Left forelimb (tissue), 1 donor: ENCODE measurements around the gene ETV6.

Experiments
- DNase-seq: peaks from one replicate; pipeline ENCODE4 v3.0.0-alpha.2; 2018; ENCODE audit warnings: low spot score

The ETV6 gene

DNA sequence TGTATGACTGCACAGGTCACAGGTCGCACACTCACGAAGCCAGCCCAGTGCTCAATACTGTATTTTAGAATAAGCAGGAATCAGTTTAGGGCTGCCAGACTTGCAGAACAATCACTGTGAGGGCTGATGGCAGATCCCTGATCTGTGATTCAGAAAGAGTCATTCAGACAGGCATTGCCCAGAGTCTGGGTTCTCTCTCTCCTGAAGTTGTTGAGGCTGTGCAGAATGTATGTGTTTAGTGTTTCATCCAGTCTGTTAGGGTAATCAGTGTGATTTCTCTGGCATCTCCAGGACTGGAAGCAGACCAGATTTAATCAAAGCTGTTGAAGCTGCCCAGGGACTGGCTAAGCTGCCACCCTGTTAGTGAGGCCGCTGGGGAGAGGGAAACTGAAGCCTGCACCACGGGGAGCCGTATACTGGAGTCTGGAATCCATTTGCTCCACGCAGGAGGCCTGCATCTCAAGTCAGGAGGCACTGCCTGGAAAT, 69.3 kb downstream of the ETV6 start:
- DNase-seq: no peak

GRCh38 chr12:11719678-11720099, 70.2 kb downstream of the ETV6 start:
- DNase-seq: no peak

GRCh38 chr12:11722071-11722470, 72.6 kb downstream of the ETV6 start:
- no peak for DNase-seq

DNA sequence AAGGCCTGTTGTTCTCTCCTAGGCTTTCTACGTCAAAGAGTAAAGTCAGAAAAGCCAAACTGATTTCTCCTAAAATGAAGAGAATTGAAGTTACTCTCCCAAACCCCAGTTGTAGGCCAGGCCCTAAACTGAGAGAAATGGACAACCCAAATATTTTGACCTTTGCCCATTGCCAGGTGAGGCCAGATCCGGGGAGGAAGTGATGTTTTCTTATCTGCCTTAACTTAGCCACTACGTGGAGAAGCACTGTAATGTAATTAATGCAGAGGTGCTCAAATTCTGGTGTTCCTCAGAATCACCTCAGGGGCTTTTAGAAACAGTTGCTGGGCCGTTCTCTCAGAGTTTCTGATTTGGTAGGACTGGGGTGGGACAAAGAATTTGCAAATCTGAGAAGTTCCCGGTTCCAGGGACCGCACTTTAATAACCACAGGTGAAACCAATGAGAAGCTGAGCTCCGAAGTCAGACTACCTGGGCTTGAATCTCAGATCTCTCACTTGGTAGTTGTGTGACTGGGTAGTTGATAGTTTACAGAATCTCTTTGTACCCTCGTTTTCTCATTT, 73.2 kb downstream of the ETV6 start:
- no peak for DNase-seq

DNA sequence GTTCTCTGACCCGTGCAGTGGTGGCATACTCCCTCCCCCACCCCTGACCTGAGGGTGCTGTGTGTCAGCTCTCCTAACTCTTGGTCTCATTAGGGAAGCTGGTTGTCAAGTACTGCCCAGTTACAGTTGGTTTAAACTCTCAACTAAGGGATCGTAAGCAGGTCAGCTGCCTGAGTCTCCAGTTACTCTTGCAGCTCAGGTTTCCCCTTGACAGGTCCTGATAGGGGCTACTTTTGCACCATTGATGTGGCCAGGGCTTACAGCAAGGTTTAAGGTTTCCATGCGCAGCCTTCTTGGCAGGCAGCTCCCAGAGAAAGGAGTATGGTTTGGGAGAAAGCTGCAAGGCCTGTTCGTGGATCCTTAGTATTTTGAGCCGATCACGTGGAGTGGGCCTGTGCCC, 74.5 kb downstream of the ETV6 start:
- DNase-seq: no peak

DNA sequence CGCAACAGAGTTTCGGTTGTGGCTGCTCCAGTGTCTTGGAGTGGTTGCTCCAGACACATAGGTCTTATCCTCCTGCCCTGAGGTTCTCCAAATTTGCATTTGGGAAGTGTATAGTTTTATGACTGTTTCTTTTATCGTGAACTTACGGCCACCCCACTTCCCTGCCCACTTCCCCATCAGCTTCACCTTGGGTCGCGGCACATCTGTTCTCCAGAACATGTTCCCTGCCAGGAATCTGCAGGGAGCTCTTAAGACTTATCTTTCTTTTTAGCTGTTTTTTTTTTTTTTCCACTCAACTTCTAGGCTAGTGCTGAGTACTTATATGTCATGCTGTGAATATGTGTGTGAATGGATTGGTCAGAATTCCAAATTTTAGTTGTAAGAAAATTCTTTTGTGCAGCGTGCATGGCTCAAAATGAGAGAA, 75.4 kb downstream of the ETV6 start:
- no peak for DNase-seq

DNA sequence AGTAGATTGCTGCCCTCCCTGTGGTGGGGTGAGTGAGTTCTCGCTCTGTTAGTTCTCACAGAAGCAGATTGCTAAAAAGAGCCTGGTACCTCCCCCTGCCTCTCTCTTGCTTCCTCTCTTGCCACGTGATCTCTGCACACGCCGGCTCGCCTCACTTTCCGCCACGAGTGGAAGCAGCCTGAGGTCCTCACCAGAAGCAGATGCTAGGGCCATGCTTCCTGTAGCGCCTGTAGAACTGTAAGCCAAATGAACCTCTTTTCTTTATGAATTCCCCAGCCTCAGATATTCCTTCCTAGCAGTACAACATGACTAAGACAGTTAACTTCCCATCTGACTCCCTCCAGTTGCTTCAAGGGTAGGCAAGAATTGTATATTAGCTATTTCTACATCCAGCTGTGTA, 76.2 kb downstream of the ETV6 start:
- no peak for DNase-seq

DNA sequence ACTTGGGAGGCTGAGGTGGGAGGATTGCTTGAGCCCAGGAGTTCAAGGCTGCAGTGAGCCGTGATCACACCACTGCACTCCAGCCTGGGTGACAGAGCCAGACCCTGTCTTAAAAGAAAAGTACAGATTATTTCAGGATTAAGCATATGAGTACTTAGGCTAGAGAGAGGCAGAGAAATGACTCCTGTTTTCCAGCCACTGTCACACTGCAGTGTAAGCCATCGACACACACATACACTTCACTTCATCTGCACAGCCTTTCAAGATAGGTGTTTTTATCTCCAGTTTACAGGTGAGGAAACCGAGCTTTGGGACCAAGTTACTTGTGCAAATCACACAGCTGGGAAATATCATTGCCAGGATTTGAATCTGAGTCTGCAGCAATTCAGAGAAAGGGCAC, 77.2 kb downstream of the ETV6 start:
- DNase-seq: no peak

GRCh38 chr12:11727133-11727664, 77.7 kb downstream of the ETV6 start:
- DNase-seq: no peak

GRCh38 chr12:11728154-11728755, 78.8 kb downstream of the ETV6 start:
- DNase-seq: no peak

DNA sequence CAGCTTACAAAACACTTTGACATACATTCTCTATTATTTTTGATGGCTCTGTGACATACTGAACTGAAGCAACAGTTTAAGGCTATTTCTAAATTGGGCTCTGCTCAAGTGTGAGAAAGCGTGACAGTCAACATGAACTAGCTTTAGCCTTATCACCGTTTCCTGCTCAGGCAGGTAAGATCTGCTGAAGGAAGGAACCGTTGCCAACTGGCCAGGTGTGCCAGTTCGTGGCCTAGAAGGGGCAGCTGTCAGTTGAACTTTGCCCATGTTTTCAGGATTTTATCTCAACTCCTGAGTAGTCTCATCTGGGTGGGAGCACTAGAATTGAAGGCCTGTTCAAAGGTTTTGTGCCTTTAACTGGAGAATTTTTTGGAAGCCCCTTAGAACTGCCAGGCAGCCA, 79.5 kb downstream of the ETV6 start:
- DNase-seq: no peak

- no peak for DNase-seq
Measured at GRCh38 chr12:11729439-11730150, 80.1 kb downstream of the ETV6 start.

DNA sequence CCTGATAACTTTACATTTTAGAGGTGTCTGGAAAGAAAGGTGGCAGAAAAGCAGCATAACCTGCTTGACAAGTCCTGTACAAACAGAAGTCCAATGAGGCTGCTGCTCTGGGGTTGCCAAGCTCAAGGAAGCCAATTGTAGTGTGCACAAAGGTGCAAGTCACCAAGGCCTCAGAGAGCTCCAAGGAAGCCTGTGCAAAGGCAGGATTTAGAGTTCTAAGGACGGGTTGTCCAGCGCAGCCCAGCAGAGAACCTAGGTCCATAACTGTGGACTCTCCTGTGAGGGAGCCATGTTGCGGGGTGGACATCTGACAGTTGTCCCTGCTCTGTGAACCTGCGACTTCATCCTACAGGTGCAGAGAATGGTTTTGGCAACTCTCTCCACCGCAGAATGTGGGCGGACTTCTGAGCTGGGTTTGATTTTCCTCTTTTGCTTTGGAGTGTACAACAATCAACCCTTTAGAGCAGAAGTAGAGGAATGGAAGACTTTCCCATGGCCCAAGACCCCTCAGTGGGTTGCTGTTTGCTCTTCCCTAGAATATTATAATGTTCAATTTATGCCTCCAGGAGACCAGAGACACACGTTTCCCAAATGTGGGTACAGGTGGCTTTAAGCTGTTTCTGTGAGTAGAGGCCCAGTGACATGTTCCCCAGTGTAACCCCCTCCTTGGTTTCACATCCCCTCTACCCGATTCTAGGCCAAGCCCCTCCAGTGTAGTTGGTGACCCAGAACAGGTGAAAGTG, 81.0 kb downstream of the ETV6 start:
- no peak for DNase-seq

DNA sequence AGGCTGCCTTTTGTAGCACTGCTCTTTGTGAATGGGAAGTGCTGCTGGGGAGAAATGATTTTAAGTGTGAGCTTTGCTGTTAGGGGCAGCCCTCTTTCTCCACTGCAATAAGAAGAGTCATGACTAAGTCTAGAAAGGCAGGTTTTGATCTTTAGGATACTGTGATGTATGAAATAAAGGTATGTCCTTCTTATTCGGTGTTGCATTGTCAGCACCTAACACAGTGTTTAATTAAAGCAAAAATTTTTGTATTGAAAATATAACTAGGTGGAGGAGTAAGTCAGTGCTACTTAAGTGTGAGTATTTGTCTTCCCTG, 81.5 kb downstream of the ETV6 start:
- no peak for DNase-seq

DNA sequence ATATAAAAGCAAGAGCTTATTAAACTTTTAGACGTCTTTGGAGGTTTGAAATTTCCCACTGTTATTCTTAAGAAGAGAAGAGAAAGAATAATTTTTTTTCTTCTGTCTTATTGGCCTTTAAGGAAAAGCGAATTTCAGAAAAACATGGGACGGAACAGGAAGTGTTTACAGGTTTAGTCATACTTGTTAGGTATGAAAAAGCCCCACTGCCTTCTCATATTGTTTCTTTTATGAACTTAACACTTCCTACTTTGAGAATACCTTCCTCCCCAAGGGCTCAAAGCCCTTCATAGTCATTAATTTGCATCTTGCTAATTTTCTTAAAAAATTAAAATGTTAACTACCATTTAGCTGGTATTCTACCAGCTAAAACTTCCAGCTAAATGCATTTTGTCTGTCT, 82.0 kb downstream of the ETV6 start:
- no peak for DNase-seq

- DNase-seq: no peak
Measured at GRCh38 chr12:11732023-11732422, 82.5 kb downstream of the ETV6 start.

DNA sequence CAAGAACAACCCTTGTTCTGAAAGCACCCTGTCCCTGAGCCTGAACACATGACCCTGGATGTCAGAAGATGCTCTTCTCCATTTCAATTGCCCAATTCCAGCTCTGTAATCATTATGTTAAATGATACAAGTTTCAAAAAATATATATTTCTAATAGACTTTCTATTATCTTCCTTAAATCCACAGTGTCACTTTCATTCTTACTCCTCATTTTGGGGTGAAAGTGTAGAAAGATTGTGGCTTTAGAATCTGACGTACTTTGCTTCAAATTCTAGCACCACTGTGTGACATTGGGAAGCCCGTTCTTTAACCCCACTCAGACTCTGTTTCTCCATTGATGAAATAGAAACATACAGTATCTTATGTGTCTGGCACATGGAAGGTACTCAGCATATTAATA, 83.2 kb downstream of the ETV6 start:
- no peak for DNase-seq

- no peak for DNase-seq
Measured at GRCh38 chr12:11734580-11735180, 85.2 kb downstream of the ETV6 start.

DNA sequence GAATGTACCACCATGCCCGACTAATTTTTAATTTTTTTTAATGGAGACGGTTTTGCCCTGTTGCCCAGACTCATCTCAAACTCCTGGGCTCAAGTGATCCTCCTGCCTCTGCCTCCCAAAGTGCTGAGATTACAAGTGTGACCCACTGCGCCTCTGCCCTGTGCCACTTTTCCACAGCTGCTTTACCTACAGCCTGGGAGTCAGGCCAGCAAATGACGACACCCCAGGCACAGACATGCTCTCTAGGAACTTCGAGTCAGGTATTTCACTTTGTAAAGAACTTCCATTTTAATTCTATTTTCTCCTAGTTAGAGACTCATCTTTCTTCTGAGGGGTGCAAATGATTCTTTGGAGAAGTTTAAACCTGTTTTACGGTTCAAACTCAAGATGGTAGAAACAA, 89.0 kb downstream of the ETV6 start:
- no peak for DNase-seq

- no peak for DNase-seq
Measured at GRCh38 chr12:11739980-11740577, 90.6 kb downstream of the ETV6 start.

- DNase-seq: no peak
Measured at GRCh38 chr12:11741434-11742092, 92.1 kb downstream of the ETV6 start.
